DOHH2 (cell line): ENCODE results near the gene ACTL6B.
"Not testable (repeated sequence)": the region's sequence is repeated elsewhere in the genome, so short reads cannot be mapped to it uniquely, and the experiment has no call there.

Experiments used
- H3F3A ChIP-seq: fragments of 200-600 bp; sonication (generic), shearing (Covaris generic); 2 replicates; pipeline ENCODE4 v1.6.0; 2016; ENCODE audit warnings: antibody characterized with exemption, mild to moderate bottlenecking; ENCODE audit not compliant: control insufficient read depth, insufficient read depth
- H3K27ac ChIP-seq: fragments of 200-600 bp; sonication (generic); 2 replicates; pipeline ENCODE4 v1.5.1; 2014; ENCODE audit warnings: low read depth, mild to moderate bottlenecking, low read length, moderate library complexity
- H3K27me3 ChIP-seq: fragments of 200-600 bp; sonication (generic); 2 replicates; pipeline ENCODE4 v1.6.1; 2014; ENCODE audit warnings: mild to moderate bottlenecking, low read length, mixed read lengths; ENCODE audit not compliant: control insufficient read depth
- H3K36me3 ChIP-seq: fragments of 200-600 bp; sonication (generic); 2 replicates; pipeline ENCODE4 v1.6.1; 2014; ENCODE audit warnings: mild to moderate bottlenecking, low read length, moderate library complexity, mixed read lengths; ENCODE audit not compliant: control insufficient read depth
- H3K4me1 ChIP-seq: fragments of 200-600 bp; sonication (generic); 2 replicates; pipeline ENCODE4 v1.6.1; 2014; ENCODE audit warnings: mild to moderate bottlenecking, low read length, mixed read lengths; ENCODE audit not compliant: control insufficient read depth
- H3K4me2 ChIP-seq: fragments of 200-600 bp; sonication (generic); 2 replicates; pipeline ENCODE4 v1.6.0; 2014; ENCODE audit warnings: mild to moderate bottlenecking, low read length, moderate library complexity
- H3K4me3 ChIP-seq: fragments of 200-600 bp; sonication (generic); 2 replicates; pipeline ENCODE4 v1.5.1; 2014; ENCODE audit warnings: mild to moderate bottlenecking, low read length, mixed read lengths
- H3K79me2 ChIP-seq: fragments of 200-600 bp; sonication (generic); 2 replicates; pipeline ENCODE4 v1.6.1; 2014; ENCODE audit warnings: mild to moderate bottlenecking, low read length, mixed read lengths; ENCODE audit not compliant: control insufficient read depth
- H3K9me2 ChIP-seq: fragments of 200-600 bp; sonication (generic); replicated peaks from 2 replicates; pipeline ENCODE4 v1.6.1; 2014; ENCODE audit warnings: mild to moderate bottlenecking, low read length, mixed read lengths; ENCODE audit not compliant: control insufficient read depth
- H3K9me3 ChIP-seq: fragments of 200-600 bp; sonication (generic); 2 replicates; pipeline ENCODE4 v1.6.1; 2014; ENCODE audit warnings: antibody characterized with exemption, low read length, mixed read lengths; ENCODE audit not compliant: control insufficient read depth, insufficient read depth
- H4K20me1 ChIP-seq: fragments of 200-600 bp; sonication (generic); 2 replicates; pipeline ENCODE4 v1.6.0; 2014; ENCODE audit warnings: low read depth, mild to moderate bottlenecking, antibody characterized with exemption, low read length, moderate library complexity; ENCODE audit not compliant: control insufficient read depth, insufficient read depth
- CTCF ChIP-seq: fragments of 200-600 bp; sonication (generic); IDR thresholded peaks from one replicate; pipeline ENCODE4 v1.5.1; 2014; ENCODE audit warnings: antibody characterized with exemption, mild to moderate bottlenecking, low read depth, low read length; ENCODE audit not compliant: poor library complexity, severe bottlenecking
- EZH2phosphoT487 ChIP-seq: fragments of 200-600 bp; sonication (generic); IDR thresholded peaks from 2 replicates; pipeline ENCODE4 v1.6.1; 2017; ENCODE audit warnings: borderline replicate concordance, mild to moderate bottlenecking, antibody characterized with exemption, low read length, moderate library complexity, mixed read lengths

ACTL6B gene

GRCh38 chr7:100667331-100668068, 11.3 kb upstream of the ACTL6B start:
- H3K4me1 ChIP-seq, result no peaks in the 10 kb centered on the region
- no peaks in the 10 kb centered on the region for H3K9me2 ChIP-seq

GRCh38 chr7:100665168-100665726, 9.0 kb upstream of the ACTL6B start:
- no peak overlapping the region for H3K27ac ChIP-seq
- H3K9me3 ChIP-seq, result no peaks in the 10 kb centered on the region
- no peaks in the 10 kb centered on the region; the same call in 1 of the 2 replicates for H3F3A ChIP-seq
- TF ChIP-seq EZH2phosphoT487, result no peak
- TF ChIP-seq CTCF, result no peak
- no peaks in the 10 kb centered on the region for H3K79me2 ChIP-seq
- no peaks in the 10 kb centered on the region for H3K36me3 ChIP-seq
- no peaks in the 10 kb centered on the region for H3K9me2 ChIP-seq
- no peak overlapping the region for H3K4me2 ChIP-seq
- H3K27me3 ChIP-seq, result peaks cover 32% of the 10 kb centered on the region
- no peak overlapping the region for H3K4me3 ChIP-seq
- no peaks in the 10 kb centered on the region for H3K4me1 ChIP-seq
- no peaks in the 10 kb centered on the region for H4K20me1 ChIP-seq

More at GRCh38 chr7:100667331-100668068, 11.3 kb upstream of the ACTL6B start:
- no peak overlapping the region for H3K4me3 ChIP-seq
- H3K9me3 ChIP-seq, result no peaks in the 10 kb centered on the region
- H3K79me2 ChIP-seq, result no peaks in the 10 kb centered on the region
- H3K27ac ChIP-seq, result no peak overlapping the region
- no peak overlapping the region for H3K4me2 ChIP-seq
- no peaks in the 10 kb centered on the region for H4K20me1 ChIP-seq
- TF ChIP-seq CTCF (no peak), EZH2phosphoT487 (no peak)
- no peaks in the 10 kb centered on the region for H3K36me3 ChIP-seq
- no peaks in the 10 kb centered on the region; the same call in none of the 2 replicates for H3F3A ChIP-seq
- peaks cover 42% of the 10 kb centered on the region for H3K27me3 ChIP-seq

- not testable (repeated sequence) for H3K4me1 ChIP-seq, H3F3A ChIP-seq, H3K36me3 ChIP-seq, H3K4me2 ChIP-seq, H3K27ac ChIP-seq, H3K9me3 ChIP-seq, H3K9me2 ChIP-seq, H4K20me1 ChIP-seq, H3K4me3 ChIP-seq, H3K79me2 ChIP-seq
- H3K27me3 ChIP-seq, result peaks cover 25% of the 10 kb centered on the region
Observed at GRCh38 chr7:100662194-100662776, 6.0 kb upstream of the ACTL6B start.
